Activated T-helper 2 cell treated with anti-CD3 and anti-CD28 coated beads, Interferon-gamma antibody, Interleukin-2, Interleukin-4, amounts not matched to agents 10 μg/mL and 5 μg/mL and 100 μg/mL, durations not matched to agents 14 hours and 24 hours and 36 hours (primary cell): ENCODE results near the gene PTMS. TPM values are rescaled to one million over a fixed set of nuclear protein-coding genes. Genes with fewer than 3 reads are reported as not detected.

Experiments used
- DNase-seq: peaks from one replicate; pipeline ENCODE4 v3.0.0; 2021; ENCODE audit warnings: low spot score
- H3K27ac Mint-ChIP-seq: one replicate; pipeline ENCODE4 v1.8.0; 2021; ENCODE audit warnings: mixed read lengths
- H3K27me3 Mint-ChIP-seq: one replicate; pipeline ENCODE4 v1.8.0; 2021; ENCODE audit warnings: low read depth, mixed read lengths
- H3K36me3 Mint-ChIP-seq: one replicate; pipeline ENCODE4 v1.8.0; 2021; ENCODE audit warnings: low read depth, mixed read lengths
- H3K4me1 Mint-ChIP-seq: one replicate; pipeline ENCODE4 v1.8.0; 2021; ENCODE audit warnings: low read depth, mixed read lengths
- H3K4me3 Mint-ChIP-seq: one replicate; pipeline ENCODE4 v1.8.0; 2021; ENCODE audit warnings: low read depth, mild to moderate bottlenecking, moderate library complexity, mixed read lengths
- H3K9me3 Mint-ChIP-seq: one replicate; pipeline ENCODE4 v1.8.0; 2021; ENCODE audit warnings: mixed read lengths
- intact Hi-C: fragments of 100-400 bp; cut with micrococcal nuclease; formaldehyde crosslinking; loops from one replicate; pipeline ENCODE4 v1.15.1; 2023
- total RNA-seq: library from RNA; stranded (reverse); gene quantifications from 2 replicates; pipeline ENCODE4 v1.2.3, GENCODE V29; 2022

The PTMS gene
- 235 and 262 TPM in 2 replicates for total RNA-seq

- H3K9me3 Mint-ChIP-seq, result no peaks in the 10 kb centered on the region
- peaks cover 41% of the 10 kb centered on the region for H3K4me1 Mint-ChIP-seq
- peak; percentile 28 for DNase-seq
- peak within 1 kb of the TSS; percentile 86 for H3K4me3 Mint-ChIP-seq
- H3K27ac Mint-ChIP-seq, result peak within 1 kb of the TSS; percentile 78
- H3K36me3 Mint-ChIP-seq, result peaks cover 31% of the 10 kb centered on the region
- intact Hi-C loops, result loop anchor here (2.0 to 5.0 kb wide), 2 partner anchors 13 to 61 kb away; partner anchors contain the start of gene P3H3
- H3K27me3 Mint-ChIP-seq, result peaks cover 11% of the 10 kb centered on the region
Observed at GRCh38 chr12:6765634-6766581, at the start of gene PTMS. TSS of gene PTMS (plus strand) at chr12:6766363. CDS start at chr12:6766706, 343 bp downstream.

- Mint-ChIP-seq H3K9me3 (no peaks in the 10 kb centered on the region), H3K4me1 (peaks cover 6% of the 10 kb centered on the region), H3K27me3 (no peaks in the 10 kb centered on the region), H3K36me3 (no peaks in the 10 kb centered on the region), H3K27ac (no peak overlapping the region), H3K4me3 (no peak overlapping the region)
- intact Hi-C loops, result no loop called here
- no peak for DNase-seq
Observed at GRCh38 chr12:6716874-6717437, 49.2 kb upstream of the PTMS start.

- Mint-ChIP-seq H3K9me3 (no peaks in the 10 kb centered on the region), H3K4me1 (peaks cover 17% of the 10 kb centered on the region), H3K27me3 (no peaks in the 10 kb centered on the region), H3K36me3 (no peaks in the 10 kb centered on the region), H3K4me3 (no peak overlapping the region), H3K27ac (no peak overlapping the region)
- DNase-seq, result no peak
- intact Hi-C loops, result loop anchor here (5.0 kb wide), 1 partner anchor 49 kb away; the partner anchor contains the start of gene LAG3
Observed at GRCh38 chr12:6722863-6723262, 43.3 kb upstream of the PTMS start.

DNA sequence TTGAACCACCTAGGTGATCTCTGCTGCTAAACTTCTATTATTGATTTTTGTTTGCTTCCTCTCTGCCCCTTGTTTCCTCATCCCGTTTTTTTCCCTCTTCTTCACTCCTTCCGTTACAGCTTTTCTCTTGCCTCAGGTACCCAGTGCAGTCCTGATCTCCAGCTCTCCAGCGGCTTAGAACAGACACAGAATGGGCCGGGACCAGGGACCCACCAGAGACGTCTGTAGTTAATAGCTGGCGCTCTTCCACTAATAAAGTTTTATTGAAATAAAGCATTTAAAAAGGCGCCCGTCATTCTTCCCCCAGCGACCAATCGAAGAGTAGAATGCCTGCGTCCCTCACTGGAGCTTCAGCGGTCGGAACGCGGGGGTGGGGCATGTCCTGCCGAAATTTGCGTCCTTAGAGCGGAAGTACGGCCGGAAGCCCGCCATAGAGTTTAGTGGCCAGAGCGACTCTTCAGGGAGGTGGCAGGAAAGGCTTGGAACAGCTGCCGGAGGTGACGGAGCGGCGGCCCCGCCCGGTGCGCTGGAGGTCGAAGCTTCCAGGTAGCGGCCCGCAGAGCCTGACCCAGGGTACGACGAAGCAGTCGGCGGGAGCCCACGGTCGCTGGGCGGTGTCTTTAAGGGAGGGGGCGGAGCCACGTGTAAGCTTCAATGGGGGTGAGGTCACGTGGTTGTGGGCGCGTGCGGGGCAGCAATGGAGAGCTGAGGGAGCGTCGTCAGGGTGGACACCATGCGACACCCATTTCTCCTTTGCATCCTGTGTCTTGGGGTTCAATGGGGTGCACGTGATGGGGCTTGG lies 42.4 kb upstream of the PTMS start, which contains the start of gene COPS7A:
TSS of gene COPS7A (plus strand) at position 440 of the 802 bp plus-strand sequence. CDS start 611 bp downstream, outside the sequence.
- intact Hi-C loops, result loop anchor here (1.0 to 5.0 kb wide), 6 partner anchors 29 to 119 kb away; partner anchors contain the start of genes ING4, LAG3, MLF2 and ZNF384
- H3K27ac Mint-ChIP-seq, result peak within 1 kb of the TSS; percentile 98
- H3K36me3 Mint-ChIP-seq, result no peaks in the 10 kb centered on the region
- peak within 1 kb of the TSS; percentile 99 for H3K4me3 Mint-ChIP-seq
- no peaks in the 10 kb centered on the region for H3K9me3 Mint-ChIP-seq
- H3K27me3 Mint-ChIP-seq, result no peaks in the 10 kb centered on the region
- H3K4me1 Mint-ChIP-seq, result peaks cover 17% of the 10 kb centered on the region
- DNase-seq, result peak; percentile 98

DNA sequence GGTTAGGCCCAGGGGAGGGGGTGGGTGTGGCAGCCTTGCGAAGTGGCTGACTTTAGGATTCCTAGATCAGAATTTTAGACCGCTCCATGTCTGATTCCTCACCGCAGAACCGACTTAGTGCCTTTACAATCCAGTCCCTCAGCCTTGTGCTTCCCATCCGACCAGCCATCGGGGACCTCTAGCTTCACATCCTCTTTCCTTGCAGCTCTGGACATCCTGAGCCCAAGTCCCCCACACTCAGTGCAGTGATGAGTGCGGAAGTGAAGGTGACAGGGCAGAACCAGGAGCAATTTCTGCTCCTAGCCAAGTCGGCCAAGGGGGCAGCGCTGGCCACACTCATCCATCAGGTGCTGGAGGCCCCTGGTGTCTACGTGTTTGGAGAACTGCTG lies 41.8 kb upstream of the PTMS start:
- peak overlapping the region; percentile 99 for H3K4me3 Mint-ChIP-seq
- peaks cover 2% of the 10 kb centered on the region for H3K36me3 Mint-ChIP-seq
- no peaks in the 10 kb centered on the region for H3K27me3 Mint-ChIP-seq
- peak; percentile 36 for DNase-seq
- peak overlapping the region; percentile 98 for H3K27ac Mint-ChIP-seq
- intact Hi-C loops, result loop anchor here (1.0 to 5.0 kb wide), 6 partner anchors 29 to 119 kb away; partner anchors contain the start of genes ING4, LAG3, MLF2 and ZNF384
- H3K4me1 Mint-ChIP-seq, result peaks cover 17% of the 10 kb centered on the region
- H3K9me3 Mint-ChIP-seq, result no peaks in the 10 kb centered on the region

DNA sequence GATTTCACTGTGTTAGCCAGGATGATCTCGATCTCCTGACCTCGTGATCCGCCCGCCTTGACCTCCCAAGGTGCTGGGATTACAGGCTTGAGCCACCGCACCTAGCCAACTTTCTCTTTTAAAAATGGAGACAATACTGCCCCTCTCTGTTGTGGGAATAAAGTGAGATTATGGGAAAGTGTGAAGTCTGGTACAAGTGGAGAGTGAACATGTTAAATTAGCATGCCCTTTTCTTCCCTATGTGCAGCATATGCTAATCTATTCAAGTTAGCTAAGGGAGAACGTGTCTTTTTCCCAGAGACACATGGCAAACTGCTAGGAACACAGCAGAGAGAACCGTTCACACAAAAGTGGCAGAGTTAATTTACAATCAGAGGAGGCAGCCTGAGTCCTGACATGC lies 40.8 kb upstream of the PTMS start:
- intact Hi-C loops, result loop anchor here (2.0 kb wide), 1 partner anchor 65 kb away; no protein-coding TSS in a partner anchor
- no peaks in the 10 kb centered on the region for H3K27me3 Mint-ChIP-seq
- peak overlapping the region; percentile 58 for H3K27ac Mint-ChIP-seq
- H3K9me3 Mint-ChIP-seq, result no peaks in the 10 kb centered on the region
- peaks cover 17% of the 10 kb centered on the region for H3K4me1 Mint-ChIP-seq
- H3K36me3 Mint-ChIP-seq, result peaks cover 11% of the 10 kb centered on the region
- no peak for DNase-seq
- H3K4me3 Mint-ChIP-seq, result peak overlapping the region; percentile 99

GRCh38 chr12:6729186-6729585 lies 37.0 kb upstream of the PTMS start:
- Mint-ChIP-seq H3K27me3 (no peaks in the 10 kb centered on the region), H3K36me3 (peaks cover 20% of the 10 kb centered on the region), H3K27ac (no peak overlapping the region), H3K4me1 (peaks cover 10% of the 10 kb centered on the region), H3K9me3 (no peaks in the 10 kb centered on the region), H3K4me3 (no peak overlapping the region)
- intact Hi-C loops, result no loop called here
- DNase-seq, result no peak

GRCh38 chr12:6730169-6730568 lies 36.0 kb upstream of the PTMS start:
- intact Hi-C loops, result no loop called here
- Mint-ChIP-seq H3K4me1 (peaks cover 9% of the 10 kb centered on the region), H3K36me3 (peaks cover 20% of the 10 kb centered on the region), H3K27ac (peak overlapping the region; percentile 35), H3K4me3 (no peak overlapping the region), H3K27me3 (no peaks in the 10 kb centered on the region), H3K9me3 (no peaks in the 10 kb centered on the region)
- no peak for DNase-seq

DNA sequence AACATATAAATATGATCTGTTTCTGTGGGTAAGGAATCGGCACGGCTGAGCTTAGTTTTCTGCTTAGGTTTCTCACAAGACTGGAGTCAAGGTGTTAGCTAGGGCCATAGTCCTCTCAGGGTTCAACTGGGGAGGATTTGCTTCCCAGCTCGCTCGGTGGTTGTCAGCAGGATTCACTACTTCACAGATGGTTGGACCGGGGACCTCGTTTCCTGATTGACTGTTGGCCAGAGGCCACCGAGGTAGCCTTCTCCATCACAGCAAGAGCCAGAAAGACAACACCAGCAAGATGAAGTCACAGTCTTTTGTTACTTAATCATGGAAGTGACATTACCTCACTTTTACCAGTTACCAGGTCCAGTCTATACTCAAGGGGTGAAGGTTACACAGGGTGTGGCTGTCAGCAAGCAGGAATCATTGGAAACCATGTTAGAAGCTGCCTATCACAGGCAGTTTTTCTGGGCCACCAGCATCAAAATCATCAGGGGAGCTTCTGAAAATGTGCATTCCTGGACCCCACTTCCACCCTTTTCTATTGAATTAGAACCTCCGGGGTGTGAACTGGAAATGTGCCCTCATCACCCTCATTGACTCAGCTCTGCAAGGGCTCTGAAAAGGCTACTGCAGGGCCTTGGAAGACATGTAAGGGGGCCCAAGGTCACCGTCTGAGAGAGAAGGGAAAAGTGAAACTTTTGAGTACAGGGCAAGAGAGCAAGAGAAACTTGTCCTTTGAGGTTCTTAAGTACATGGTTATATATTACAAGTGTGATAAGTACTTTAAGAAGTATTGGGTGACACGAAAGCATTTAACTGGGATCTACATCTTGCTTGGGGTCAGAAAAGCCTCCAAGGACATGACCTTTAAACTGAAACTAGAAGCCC lies 31.4 kb upstream of the PTMS start:
- intact Hi-C loops, result loop anchor here (1.0 kb wide), 1 partner anchor 91 kb away; no protein-coding TSS in a partner anchor

DNA sequence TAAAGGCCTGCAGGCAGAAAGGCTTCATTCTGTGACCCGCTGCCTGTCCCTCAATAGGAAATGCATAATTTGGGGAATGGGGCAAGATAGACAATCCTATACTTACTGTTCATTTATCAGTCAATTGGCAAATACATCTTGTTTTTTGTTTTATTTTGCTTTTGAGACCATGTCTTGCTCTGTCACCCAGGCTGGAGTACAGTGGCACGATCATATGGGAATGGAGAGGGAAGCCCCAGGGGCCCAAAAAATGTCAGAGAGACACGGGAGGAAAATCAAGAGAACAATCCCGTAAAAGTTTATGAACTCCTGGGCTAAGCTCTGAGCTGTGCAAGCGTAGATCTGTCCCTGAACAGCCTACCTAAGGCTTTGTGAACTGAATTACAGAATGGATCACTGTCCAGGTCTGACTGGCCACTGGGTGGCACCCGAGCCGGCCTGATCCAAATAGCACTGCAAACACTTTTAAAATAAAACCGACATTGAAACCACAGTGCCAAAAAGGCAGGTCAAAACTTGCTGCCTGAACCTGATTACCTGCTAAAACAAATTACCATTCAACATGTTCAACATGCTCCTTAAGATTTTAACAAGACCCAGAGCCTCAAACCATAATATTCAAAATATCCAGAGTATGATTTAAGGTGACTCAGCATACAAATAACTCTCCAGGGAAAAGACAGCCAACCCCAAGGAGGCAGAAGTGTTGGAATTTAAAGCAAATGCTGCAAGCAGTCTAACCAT lies 30.5 kb upstream of the PTMS start:
- H3K27ac Mint-ChIP-seq, result no peak overlapping the region
- intact Hi-C loops, result loop anchor here (1.0 kb wide), 1 partner anchor 90 kb away; no protein-coding TSS in a partner anchor

More for the DNA sequence above, 31.4 kb upstream of the PTMS start:
- Mint-ChIP-seq H3K27ac (no peak overlapping the region), H3K4me1 (peaks cover 7% of the 10 kb centered on the region), H3K27me3 (no peaks in the 10 kb centered on the region), H3K4me3 (no peak overlapping the region), H3K36me3 (peaks cover 19% of the 10 kb centered on the region), H3K9me3 (no peaks in the 10 kb centered on the region)
- no peak for DNase-seq

GRCh38 chr12:6736754-6737153 lies 29.4 kb upstream of the PTMS start:
- no peaks in the 10 kb centered on the region for H3K9me3 Mint-ChIP-seq
- no peak for DNase-seq
- H3K4me3 Mint-ChIP-seq, result no peak overlapping the region
- peaks cover 4% of the 10 kb centered on the region for H3K36me3 Mint-ChIP-seq
- intact Hi-C loops, result no loop called here
- no peaks in the 10 kb centered on the region for H3K27me3 Mint-ChIP-seq
- peaks cover 7% of the 10 kb centered on the region for H3K4me1 Mint-ChIP-seq
- H3K27ac Mint-ChIP-seq, result no peak overlapping the region

More for the DNA sequence above, 30.5 kb upstream of the PTMS start:
- Mint-ChIP-seq H3K4me3 (no peak overlapping the region), H3K36me3 (peaks cover 12% of the 10 kb centered on the region), H3K9me3 (no peaks in the 10 kb centered on the region), H3K27me3 (no peaks in the 10 kb centered on the region), H3K4me1 (peaks cover 7% of the 10 kb centered on the region)
- peak; percentile 24 for DNase-seq
